ENCODE data around the gene HK1.
A peak's percentile ranks its signal among the peaks of the same experiment; 100 is the strongest.

Gene HK1

DNA sequence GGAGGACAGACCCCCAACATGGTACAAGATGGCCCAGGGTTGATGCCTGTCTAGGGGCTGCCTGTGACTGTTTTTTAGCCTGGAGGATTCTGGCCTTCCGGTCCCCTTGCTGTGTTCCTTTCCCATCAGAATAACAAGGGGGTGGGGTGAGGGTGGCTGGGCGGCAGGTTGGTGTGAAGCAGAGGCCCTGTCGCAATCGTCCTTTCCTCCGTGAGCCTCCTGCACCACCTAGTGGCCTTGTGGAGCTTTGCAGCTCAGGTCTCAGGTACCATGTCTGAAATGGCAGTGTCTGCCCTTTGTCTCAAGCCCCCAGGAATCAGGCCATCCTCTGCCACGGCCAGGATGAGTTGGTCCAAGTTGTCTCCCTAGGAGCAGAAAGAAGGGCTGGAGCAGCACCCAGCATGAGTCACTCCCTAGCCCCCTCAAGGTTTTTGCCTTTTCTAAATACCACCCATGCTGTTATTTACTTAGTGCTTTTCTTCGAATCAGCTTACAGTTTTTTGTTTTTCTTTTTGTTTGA lies 114.2 kb downstream of the HK1 start:
- no peak overlapping the region for H3K4me3 ChIP-seq (ENCODE audit: low read depth, low read length)
- H3K27me3 ChIP-seq (ENCODE audit: insufficient read depth, low read depth, severe bottlenecking), result no peaks in the 10 kb centered on the region
- TF ChIP-seq, protein P1, sequence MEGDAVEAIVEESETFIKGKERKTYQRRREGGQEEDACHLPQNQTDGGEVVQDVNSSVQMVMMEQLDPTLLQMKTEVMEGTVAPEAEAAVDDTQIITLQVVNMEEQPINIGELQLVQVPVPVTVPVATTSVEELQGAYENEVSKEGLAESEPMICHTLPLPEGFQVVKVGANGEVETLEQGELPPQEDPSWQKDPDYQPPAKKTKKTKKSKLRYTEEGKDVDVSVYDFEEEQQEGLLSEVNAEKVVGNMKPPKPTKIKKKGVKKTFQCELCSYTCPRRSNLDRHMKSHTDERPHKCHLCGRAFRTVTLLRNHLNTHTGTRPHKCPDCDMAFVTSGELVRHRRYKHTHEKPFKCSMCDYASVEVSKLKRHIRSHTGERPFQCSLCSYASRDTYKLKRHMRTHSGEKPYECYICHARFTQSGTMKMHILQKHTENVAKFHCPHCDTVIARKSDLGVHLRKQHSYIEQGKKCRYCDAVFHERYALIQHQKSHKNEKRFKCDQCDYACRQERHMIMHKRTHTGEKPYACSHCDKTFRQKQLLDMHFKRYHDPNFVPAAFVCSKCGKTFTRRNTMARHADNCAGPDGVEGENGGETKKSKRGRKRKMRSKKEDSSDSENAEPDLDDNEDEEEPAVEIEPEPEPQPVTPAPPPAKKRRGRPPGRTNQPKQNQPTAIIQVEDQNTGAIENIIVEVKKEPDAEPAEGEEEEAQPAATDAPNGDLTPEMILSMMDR (IDR thresholded peaks at IDR 0.05; ENCODE audit: low read depth, low read length), result peak; percentile 99
- H3K9me3 ChIP-seq (ENCODE audit: severe bottlenecking), result no peaks in the 10 kb centered on the region
- peaks cover 21% of the 10 kb centered on the region for H3K36me3 ChIP-seq
- no peak overlapping the region for H3K27ac ChIP-seq
- peak; percentile 87 for DNase-seq

DNA sequence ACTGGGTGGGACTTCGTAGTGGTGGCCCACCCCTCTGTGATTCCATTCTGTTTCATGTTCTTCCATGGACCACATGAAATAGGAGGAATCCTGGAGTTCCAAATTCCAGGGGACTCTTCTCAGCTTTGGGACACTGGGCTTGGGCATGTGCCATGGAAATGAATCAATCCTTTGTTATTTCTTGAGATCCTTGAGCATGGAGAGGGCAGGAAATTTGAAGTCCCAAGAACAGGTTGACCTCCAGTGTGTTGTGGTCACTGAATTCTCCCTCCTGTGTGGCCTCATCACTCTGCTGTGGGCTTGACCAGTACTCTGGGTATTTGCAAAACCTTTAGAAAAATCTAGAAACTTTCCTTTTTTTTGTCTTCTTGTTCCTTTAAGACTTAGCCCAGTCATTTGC lies 115.7 kb downstream of the HK1 start:
- Histone ChIP-seq H3K36me3 (peaks cover 11% of the 10 kb centered on the region), H3K4me3 (ENCODE audit: low read depth, low read length) (no peak overlapping the region), H3K9me3 (ENCODE audit: severe bottlenecking) (no peaks in the 10 kb centered on the region), H3K27ac (no peak overlapping the region), H3K27me3 (ENCODE audit: insufficient read depth, low read depth, severe bottlenecking) (no peaks in the 10 kb centered on the region)
- DNase-seq, result no peak
- TF ChIP-seq, protein P1 (IDR thresholded peaks at IDR 0.05; ENCODE audit: low read depth, low read length), result no peak

DNA sequence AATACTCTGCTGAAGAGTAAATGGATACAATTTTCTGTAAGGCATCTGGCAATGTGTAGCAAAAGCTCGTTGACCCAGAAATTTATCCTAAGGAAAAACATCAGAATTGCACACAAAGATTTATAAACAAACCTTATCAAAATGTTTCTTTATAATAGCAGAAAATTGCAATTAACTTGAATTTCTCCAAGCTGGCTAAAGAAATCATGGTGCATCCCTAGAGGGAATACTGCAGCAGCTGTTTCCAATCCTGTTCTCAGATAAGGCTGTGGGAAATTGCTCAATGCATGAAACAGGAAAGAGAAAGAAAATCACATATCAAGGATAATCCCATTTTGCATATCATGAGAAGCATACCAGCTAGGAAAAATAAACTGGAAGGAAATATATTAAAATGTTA lies 119.7 kb downstream of the HK1 start:
- H3K27me3 ChIP-seq (ENCODE audit: insufficient read depth, low read depth, severe bottlenecking), result no peaks in the 10 kb centered on the region
- peaks cover 15% of the 10 kb centered on the region; the same call in 1 of the 2 replicates for H3K36me3 ChIP-seq
- no peak for DNase-seq
- TF ChIP-seq, protein P1 (IDR thresholded peaks at IDR 0.05; ENCODE audit: low read depth, low read length), result no peak
- H3K9me3 ChIP-seq (ENCODE audit: severe bottlenecking), result no peaks in the 10 kb centered on the region
- H3K27ac ChIP-seq, result no peak overlapping the region
- H3K4me3 ChIP-seq (ENCODE audit: low read depth, low read length), result no peak overlapping the region

DNA sequence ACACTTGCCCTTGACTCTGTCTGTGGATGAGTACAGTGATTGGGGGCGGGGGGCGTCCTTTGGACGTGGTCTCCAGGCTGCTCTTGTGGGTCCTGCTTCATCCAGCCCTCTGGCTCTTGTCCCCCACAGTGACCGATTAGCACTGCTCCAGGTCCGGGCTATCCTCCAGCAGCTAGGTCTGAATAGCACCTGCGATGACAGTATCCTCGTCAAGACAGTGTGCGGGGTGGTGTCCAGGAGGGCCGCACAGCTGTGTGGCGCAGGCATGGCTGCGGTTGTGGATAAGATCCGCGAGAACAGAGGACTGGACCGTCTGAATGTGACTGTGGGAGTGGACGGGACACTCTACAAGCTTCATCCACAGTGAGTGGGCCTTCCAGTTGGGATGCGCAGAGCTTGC lies 120.2 kb downstream of the HK1 start:
- H3K4me3 ChIP-seq (ENCODE audit: low read depth, low read length), result no peak overlapping the region

DNA sequence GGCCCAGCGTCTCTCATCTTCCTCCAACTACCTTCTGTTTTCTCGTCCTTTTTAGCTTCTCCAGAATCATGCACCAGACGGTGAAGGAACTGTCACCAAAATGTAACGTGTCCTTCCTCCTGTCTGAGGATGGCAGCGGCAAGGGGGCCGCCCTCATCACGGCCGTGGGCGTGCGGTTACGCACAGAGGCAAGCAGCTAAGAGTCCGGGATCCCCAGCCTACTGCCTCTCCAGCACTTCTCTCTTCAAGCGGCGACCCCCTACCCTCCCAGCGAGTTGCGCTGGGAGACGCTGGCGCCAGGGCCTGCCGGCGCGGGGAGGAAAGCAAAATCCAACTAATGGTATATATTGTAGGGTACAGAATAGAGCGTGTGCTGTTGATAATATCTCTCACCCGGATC lies 122.6 kb downstream of the HK1 start:
- Histone ChIP-seq H3K27me3 (ENCODE audit: insufficient read depth, low read depth, severe bottlenecking) (no peaks in the 10 kb centered on the region), H3K27ac (no peak overlapping the region), H3K9me3 (ENCODE audit: severe bottlenecking) (no peaks in the 10 kb centered on the region), H3K4me3 (ENCODE audit: low read depth, low read length) (no peak overlapping the region), H3K36me3 (peaks cover 15% of the 10 kb centered on the region; the same call in 1 of the 2 replicates)
- TF ChIP-seq, protein P1 (IDR thresholded peaks at IDR 0.05; ENCODE audit: low read depth, low read length), result no peak
- no peak for DNase-seq

More for the DNA sequence above, 120.2 kb downstream of the HK1 start:
- no peaks in the 10 kb centered on the region for H3K27me3 ChIP-seq (ENCODE audit: insufficient read depth, low read depth, severe bottlenecking)
- TF ChIP-seq, protein P1 (IDR thresholded peaks at IDR 0.05; ENCODE audit: low read depth, low read length), result no peak
- H3K36me3 ChIP-seq, result peaks cover 15% of the 10 kb centered on the region; the same call in 1 of the 2 replicates
- no peak overlapping the region for H3K27ac ChIP-seq
- no peaks in the 10 kb centered on the region for H3K9me3 ChIP-seq (ENCODE audit: severe bottlenecking)
- DNase-seq, result no peak

DNA sequence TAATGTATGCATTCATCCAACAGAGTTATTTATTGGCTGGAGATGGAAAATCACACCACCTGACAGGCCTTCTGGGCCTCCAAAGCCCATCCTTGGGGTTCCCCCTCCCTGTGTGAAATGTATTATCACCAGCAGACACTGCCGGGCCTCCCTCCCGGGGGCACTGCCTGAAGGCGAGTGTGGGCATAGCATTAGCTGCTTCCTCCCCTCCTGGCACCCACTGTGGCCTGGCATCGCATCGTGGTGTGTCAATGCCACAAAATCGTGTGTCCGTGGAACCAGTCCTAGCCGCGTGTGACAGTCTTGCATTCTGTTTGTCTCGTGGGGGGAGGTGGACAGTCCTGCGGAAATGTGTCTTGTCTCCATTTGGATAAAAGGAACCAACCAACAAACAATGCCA lies 123.1 kb downstream of the HK1 start:
- no peak for DNase-seq
- Histone ChIP-seq H3K36me3 (peaks cover 15% of the 10 kb centered on the region; the same call in 1 of the 2 replicates), H3K27me3 (ENCODE audit: insufficient read depth, low read depth, severe bottlenecking) (no peaks in the 10 kb centered on the region), H3K4me3 (ENCODE audit: low read depth, low read length) (no peak overlapping the region), H3K9me3 (ENCODE audit: severe bottlenecking) (no peaks in the 10 kb centered on the region), H3K27ac (no peak overlapping the region)
- TF ChIP-seq, protein P1 (IDR thresholded peaks at IDR 0.05; ENCODE audit: low read depth, low read length), result no peak
